Esophagus muscularis mucosa (tissue), 3 donors: Measurements from ENCODE around the gene PEX3.

Source experiments
- POLR2A ChIP-seq: fragments of 450-650 bp; IDR thresholded peaks from one replicate; pipeline ENCODE4 v1.6.1; 2017; ENCODE audit warnings: antibody characterized with exemption, moderate library complexity, mild to moderate bottlenecking, low read depth
- POLR2AphosphoS5 ChIP-seq, 2 donors: sonication (generic); formaldehyde crosslinking; IDR thresholded peaks; one replicate each; pipeline ENCODE4 v1.6.1; 2017; ENCODE audit warnings: antibody characterized with exemption in 2 of 2
- TF ChIP-seq, protein P1 (sequence below), 3 experiments: fragments of 200-600 bp in 2 of 3; fragments of 450-650 bp in 1 of 3; sonication (generic) in 2 of 3; IDR thresholded peaks; one replicate each; pipeline ENCODE4 v1.5.1; 2017 to 2019; ENCODE audit warnings: antibody characterized with exemption in 3 of 3, mild to moderate bottlenecking in 2 of 3, moderate library complexity in 1 of 3

DNA sequence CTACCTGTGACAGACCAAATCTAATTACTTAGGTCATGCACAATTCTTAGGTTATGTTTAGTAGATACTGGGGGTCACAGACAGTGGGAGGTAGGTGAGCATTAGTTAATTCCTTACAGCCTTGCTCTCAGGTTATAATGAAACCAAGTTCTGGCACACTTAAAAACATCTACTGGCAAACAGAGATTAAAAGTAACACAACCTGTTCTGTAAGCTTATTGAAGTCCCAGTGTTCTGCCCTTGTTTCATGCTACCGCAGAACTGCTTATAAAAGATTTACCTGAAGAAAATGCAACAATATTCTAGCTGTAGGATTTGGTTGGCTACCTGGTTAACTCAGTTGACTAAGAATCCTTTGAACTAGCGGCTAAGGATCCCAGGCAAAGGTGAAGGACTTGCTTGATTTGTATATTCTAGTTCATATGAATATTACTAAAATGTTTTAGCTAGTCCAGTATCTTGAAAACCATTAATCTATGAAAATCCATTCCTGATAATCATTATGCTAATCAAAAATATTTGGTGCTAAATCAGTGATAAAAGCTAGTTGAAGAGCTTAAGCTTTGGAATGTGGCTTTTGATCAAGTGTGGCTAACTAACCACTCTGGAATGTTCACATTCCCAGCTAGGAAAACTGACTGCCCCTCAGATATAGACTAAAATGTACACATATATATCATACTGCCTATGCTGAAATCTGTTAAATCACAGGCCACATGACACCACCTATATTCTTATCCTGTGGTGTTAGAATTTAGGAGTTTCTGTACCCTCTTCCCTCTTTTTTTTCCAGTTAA, 7.2 kb downstream of the PEX3 start:
- TF ChIP-seq POLR2A (no peak), POLR2AphosphoS5 (IDR thresholded peaks at IDR 0.05) (no peak)
- TF ChIP-seq, protein P1, sequence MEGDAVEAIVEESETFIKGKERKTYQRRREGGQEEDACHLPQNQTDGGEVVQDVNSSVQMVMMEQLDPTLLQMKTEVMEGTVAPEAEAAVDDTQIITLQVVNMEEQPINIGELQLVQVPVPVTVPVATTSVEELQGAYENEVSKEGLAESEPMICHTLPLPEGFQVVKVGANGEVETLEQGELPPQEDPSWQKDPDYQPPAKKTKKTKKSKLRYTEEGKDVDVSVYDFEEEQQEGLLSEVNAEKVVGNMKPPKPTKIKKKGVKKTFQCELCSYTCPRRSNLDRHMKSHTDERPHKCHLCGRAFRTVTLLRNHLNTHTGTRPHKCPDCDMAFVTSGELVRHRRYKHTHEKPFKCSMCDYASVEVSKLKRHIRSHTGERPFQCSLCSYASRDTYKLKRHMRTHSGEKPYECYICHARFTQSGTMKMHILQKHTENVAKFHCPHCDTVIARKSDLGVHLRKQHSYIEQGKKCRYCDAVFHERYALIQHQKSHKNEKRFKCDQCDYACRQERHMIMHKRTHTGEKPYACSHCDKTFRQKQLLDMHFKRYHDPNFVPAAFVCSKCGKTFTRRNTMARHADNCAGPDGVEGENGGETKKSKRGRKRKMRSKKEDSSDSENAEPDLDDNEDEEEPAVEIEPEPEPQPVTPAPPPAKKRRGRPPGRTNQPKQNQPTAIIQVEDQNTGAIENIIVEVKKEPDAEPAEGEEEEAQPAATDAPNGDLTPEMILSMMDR (IDR thresholded peaks at IDR 0.05), result no peak
